G401.6 (cell line): ENCODE measurements around the gene ASF1B.
"Not testable (repeated sequence)": the region's sequence is repeated elsewhere in the genome, so short reads cannot be mapped to it uniquely, and the experiment has no call there.

Source experiments
- FAIRE-seq: peaks from 2 replicates; lab custom pipeline; 2012; peaks lifted over from hg19 to GRCh38; lab: Jason Lieb, UNC

ASF1B gene

GRCh38 chr19:14159059-14159458 is 22.7 kb upstream of the ASF1B start:
- FAIRE-seq = no peak

- no peak for FAIRE-seq
These were observed 22.1 kb upstream of the ASF1B start for GRCh38 chr19:14158276-14159023.

GRCh38 chr19:14156971-14157717 is 20.8 kb upstream of the ASF1B start:
- no peak for FAIRE-seq

GRCh38 chr19:14156122-14156521 is 19.7 kb upstream of the ASF1B start:
- no peak for FAIRE-seq

GRCh38 chr19:14155371-14155770 is 19.0 kb upstream of the ASF1B start:
- no peak for FAIRE-seq

- FAIRE-seq = no peak
These were observed 16.3 kb upstream of the ASF1B start for GRCh38 chr19:14152713-14153112.

- no peak for FAIRE-seq
These were observed 14.6 kb upstream of the ASF1B start for GRCh38 chr19:14150770-14151661.

GRCh38 chr19:14150041-14150769 is 13.8 kb upstream of the ASF1B start:
- FAIRE-seq = no peak

- FAIRE-seq = no peak
These were observed 13.2 kb upstream of the ASF1B start for GRCh38 chr19:14149509-14149994.

- no peak for FAIRE-seq
These were observed 12.5 kb upstream of the ASF1B start for GRCh38 chr19:14148751-14149410.

- no peak for FAIRE-seq
These were observed 11.6 kb upstream of the ASF1B start for GRCh38 chr19:14147797-14148605.

- FAIRE-seq = no peak
These were observed 10.4 kb upstream of the ASF1B start for GRCh38 chr19:14146789-14147216.

- not testable (repeated sequence) for FAIRE-seq
These were observed 9.8 kb upstream of the ASF1B start for GRCh38 chr19:14146169-14146568.

- no peak for FAIRE-seq
These were observed 9.0 kb upstream of the ASF1B start for GRCh38 chr19:14145381-14145780.

GRCh38 chr19:14142262-14143190 is 6.1 kb upstream of the ASF1B start:
- no peak for FAIRE-seq

- FAIRE-seq = no peak
These were observed 4.7 kb upstream of the ASF1B start for GRCh38 chr19:14141041-14141440.

GRCh38 chr19:14139944-14140343 is 3.6 kb upstream of the ASF1B start:
- FAIRE-seq = no peak

GRCh38 chr19:14138576-14139265 is 2.3 kb upstream of the ASF1B start:
- no peak for FAIRE-seq
